GM19463 (cell line): Measurements from ENCODE around the gene SEC24C.
"Not testable (repeated sequence)": the region's sequence is repeated elsewhere in the genome, so short reads cannot be mapped to it uniquely, and the experiment has no call there.

Source experiments
- ATAC-seq: cut with Tn5 transposase; IDR thresholded peaks from one replicate; pipeline ENCODE4 v1.9.1; 2021; ENCODE audit warnings: mild to moderate bottlenecking, moderate library complexity; ENCODE audit not compliant: unreplicated experiment

Gene SEC24C

DNA sequence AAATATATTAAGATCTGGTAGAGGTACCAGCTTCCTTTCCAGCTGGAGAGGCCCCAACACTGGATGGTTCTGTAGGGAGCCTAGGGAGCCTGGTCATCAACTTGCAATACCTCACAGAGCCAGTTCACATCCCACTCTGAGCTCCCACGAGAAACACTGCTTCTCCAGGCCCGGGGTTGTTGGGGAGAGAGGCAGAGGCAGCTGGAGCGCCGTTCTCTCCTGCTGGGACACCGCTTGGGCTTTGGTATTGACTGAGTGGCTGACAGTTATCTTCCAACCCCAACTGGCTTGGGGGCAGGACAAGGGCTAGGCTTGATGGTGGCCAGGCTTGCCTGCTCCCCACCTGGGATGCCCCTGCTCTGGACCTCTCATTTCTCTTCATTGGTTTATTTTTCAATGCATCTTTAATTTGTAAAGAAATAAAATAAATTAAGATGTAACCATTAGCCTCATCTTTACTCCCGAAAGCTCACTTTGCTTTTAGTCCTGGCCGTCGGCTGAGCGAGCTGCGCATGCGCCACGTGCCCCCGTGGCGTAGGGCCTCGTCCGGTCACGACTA, 27.6 kb downstream of the SEC24C start:
- peak; percentile 31 for ATAC-seq

DNA sequence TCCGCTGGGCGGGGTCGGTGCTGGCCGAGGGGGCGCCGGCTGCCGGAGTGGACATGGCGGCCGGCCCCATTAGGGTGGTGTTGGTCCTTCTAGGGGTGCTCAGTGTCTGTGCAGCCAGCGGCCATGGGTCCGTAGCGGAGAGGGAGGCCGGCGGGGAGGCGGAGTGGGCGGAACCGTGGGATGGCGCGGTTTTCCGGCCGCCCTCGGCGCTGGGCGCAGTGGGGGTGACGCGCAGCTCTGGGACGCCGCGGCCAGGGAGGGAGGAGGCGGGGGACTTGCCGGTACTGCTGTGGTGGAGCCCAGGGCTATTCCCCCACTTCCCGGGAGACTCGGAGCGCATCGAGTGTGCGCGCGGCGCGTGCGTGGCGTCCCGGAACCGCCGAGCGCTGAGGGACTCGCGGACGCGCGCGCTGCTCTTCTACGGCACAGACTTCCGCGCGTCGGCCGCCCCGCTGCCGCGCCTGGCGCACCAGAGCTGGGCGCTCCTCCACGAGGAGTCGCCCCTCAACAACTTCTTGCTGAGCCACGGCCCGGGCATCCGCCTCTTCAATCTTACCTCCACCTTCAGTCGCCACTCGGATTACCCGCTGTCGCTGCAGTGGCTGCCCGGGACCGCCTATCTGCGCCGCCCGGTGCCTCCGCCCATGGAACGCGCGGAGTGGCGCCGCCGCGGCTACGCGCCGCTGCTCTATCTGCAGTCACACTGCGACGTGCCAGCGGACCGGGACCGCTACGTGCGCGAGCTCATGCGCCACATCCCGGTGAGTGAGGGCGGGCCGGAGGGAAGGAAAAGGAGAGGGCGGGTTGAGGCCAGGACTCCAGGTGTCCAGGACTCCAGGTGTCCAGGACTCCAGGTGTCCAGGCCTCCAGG, 28.3 kb downstream of the SEC24C start:
- peak; percentile 70 for ATAC-seq

- ATAC-seq, result no peak
These were observed 29.1 kb downstream of the SEC24C start for GRCh38 chr10:73773152-73773879.

DNA sequence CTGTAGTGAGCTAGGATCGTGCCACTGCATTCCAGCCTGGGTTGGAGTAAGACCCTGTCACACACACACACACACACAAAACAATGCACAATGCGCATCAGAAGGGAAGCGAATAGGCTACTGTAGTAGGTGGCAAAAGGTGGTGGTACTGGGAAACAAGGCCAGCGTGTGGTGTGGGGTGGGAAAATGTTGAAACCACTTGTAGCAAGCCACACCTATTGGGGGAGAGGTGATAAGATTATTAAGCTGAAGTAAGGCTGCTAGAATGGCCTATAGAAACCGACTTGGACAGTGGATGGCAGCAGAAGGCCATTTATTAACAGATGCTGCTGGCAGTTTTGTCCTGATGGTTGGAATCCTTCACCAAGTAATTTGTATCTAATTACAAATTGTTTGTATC, 30.5 kb downstream of the SEC24C start:
- no peak for ATAC-seq

DNA sequence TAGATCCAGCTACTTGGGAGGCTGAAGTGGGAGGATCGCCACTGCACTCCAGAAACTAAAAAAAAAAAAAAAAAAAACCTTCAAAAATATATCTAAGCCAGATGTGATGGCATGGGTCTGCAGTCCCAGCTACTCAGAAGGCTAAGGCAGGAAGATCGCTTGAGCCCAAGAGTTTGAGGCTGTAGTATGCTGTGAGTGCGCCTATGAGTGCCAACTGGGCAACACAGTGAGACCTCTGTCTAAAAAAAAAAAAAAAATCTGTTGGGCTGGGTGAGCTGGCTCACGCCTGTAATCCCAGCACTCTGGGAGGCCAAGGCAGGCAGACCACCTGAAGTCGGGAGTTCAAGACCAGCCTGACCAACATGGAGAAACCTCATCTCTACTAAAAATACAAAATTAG, 34.8 kb downstream of the SEC24C start:
- no peak for ATAC-seq

DNA sequence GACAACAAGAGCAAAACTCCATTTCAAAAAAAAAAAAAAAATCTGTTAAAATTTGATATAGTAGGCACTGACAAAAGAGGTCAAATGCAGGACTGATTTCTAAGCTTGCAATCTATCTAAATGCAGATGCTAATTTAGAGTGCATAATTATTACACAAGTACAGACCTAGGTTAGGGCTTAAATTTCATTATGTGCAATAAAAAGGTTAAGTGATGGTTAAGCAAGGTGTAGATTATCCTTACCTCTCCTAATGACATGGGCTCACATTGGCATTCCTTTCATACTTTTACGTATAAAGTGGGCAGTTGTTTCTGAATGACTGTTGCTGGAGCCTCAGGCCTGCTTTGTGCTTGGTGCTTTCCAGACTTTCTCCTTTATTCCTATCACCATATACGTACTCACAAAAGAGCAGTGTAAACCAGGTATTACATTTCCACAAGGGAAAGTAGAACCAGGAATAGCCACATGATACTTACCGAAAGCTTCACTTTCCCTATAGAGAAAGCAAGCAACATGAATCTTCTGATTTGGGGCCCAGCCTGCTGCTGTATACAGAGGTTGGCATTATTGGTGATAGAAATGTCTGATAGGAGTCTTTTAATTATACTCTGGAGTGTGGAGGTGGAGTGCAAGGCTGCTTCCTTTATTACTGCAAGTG, 35.5 kb downstream of the SEC24C start:
- ATAC-seq, result no peak

DNA sequence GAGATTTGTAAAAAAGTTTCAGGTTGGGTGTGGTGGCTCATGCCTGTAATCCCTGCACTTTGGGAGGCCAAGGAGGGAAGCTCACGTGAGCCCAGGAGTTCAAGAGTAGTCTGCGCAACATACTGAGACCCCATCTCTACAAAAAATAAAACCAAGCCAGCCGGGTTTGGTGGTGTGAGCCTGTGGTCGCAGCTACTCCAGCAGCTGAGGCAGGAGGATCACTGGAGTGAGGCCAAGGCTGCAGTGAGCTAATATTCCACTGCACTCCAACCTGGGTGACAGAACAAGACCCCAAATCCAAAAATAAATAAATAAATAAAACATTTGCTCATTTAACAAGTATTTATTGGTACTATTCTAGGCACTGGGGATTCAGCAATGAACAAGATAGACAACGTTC, 36.1 kb downstream of the SEC24C start:
- ATAC-seq, result no peak

GRCh38 chr10:73780966-73781365, 36.8 kb downstream of the SEC24C start:
- ATAC-seq, result no peak

GRCh38 chr10:73781548-73781878, 37.3 kb downstream of the SEC24C start:
- ATAC-seq, result no peak

DNA sequence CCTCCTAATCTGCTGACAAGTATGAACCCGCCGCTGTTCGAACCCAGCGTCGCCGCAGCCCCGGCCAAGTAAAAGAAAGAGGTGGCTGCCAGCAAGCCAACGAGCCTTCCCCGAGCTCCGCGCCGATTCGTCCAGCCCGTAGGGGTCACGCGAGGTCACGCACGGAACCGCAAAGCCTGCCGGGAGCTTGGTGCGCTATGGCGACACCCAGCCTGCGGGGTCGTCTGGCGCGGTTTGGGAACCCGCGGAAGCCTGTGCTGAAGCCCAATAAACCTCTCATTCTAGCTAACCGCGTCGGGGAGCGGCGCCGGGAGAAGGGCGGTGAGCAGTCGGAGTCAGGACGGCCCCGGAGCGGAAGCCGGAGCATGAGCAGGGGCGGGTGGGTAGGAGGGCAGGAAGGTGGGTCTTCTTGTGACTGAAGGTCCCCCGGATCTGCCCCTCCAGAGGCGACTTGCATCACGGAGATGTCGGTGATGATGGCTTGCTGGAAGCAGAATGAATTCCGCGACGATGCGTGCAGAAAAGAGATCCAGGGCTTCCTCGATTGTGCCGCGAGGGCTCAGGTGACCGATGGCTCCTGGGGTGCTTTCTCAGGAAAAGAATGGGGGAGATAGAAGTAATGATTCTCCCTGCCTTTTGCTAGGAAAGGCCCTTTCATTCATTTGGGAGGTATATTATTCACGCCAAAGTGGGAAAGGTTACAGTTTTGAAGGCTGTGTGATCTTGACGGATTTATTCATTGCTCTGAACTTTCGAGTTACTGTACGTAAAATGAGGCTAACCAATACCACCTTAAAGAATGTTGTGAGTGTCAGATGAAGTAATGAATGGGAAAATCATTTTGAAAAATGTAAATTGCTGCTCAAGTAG, 37.9 kb downstream of the SEC24C start, which contains the start of gene CHCHD1:
Gene CHCHD1 (plus strand): TSS at position 170 of the 870 bp plus-strand sequence. CDS start 28 bp downstream, at position 198.
- peak; percentile 57 for ATAC-seq

DNA sequence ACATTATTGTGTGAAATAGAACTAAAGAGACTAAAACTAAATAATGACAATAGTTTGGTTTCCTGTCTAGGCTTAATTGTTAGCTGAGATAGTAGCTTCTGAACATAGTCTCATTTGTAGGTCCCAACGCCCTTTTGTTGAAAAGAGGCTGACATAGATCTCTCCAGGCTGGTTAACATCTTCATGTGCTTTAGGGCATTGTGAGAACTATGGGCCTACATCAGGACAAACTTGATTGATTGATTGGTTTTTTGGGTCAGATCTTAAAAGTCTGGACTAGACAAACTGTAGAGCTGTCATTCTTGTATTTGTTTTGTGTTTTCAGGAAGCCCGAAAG, 38.5 kb downstream of the SEC24C start:
- ATAC-seq, result no peak

GRCh38 chr10:73785211-73785720, 41.1 kb downstream of the SEC24C start, which contains the start of gene ZSWIM8:
TSS of gene ZSWIM8 (plus strand) at chr10:73785606. CDS start at chr10:73785879, 273 bp downstream.
- peak; percentile 75 for ATAC-seq

DNA sequence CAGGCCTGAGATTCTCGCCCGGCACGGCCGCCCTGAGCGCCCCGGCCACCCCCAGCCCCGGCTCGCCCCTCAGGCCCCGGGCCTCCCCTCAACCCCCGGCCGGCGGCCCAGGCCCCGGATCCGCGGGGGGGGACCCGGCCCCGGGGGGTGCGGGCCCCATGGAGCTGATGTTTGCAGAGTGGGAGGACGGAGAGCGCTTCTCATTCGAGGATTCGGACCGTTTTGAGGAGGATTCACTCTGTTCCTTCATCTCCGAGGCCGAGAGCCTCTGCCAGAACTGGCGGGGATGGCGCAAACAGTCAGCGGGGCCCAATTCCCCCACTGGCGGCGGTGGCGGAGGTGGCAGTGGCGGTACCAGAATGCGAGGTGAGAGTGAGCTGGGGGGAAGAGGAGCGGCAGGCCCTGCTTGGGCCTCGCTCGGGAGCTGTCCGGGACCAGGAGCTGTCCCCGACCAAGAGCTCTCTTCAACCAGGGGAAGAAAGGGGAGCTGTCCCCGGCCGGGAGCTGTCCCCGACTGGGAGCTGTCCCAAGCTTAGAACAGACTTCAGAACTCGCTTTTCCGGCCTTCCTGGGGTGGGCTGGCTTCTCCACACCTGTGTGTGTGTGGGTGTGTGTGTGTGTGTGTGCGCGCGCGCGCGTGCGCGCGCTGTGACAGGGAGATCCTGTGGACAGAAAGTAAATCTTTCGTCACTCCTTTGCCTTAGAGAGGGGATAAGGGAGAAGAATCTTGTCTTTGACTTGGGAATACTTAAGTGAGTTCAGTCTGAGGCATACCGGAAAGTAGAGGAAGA, 41.7 kb downstream of the SEC24C start:
- no peak for ATAC-seq

DNA sequence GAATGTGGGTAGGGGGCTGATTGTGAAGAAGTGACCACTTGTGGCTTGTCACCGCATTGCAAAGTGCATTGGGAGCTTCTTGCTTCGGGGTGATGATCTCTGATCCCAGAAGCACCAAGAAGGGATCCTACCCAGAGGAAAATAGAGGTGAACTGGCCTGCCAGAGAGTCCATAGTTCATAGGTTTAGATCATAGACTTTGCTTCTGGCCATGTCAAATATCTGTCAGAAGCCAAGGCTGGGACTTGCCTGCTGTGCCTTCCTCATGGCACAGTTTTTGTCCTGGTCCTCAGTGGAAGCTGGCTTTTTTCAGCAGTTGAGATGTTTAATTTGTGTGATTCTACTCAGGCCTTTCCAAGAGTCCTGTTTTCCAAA, 42.3 kb downstream of the SEC24C start:
- ATAC-seq, result no peak

DNA sequence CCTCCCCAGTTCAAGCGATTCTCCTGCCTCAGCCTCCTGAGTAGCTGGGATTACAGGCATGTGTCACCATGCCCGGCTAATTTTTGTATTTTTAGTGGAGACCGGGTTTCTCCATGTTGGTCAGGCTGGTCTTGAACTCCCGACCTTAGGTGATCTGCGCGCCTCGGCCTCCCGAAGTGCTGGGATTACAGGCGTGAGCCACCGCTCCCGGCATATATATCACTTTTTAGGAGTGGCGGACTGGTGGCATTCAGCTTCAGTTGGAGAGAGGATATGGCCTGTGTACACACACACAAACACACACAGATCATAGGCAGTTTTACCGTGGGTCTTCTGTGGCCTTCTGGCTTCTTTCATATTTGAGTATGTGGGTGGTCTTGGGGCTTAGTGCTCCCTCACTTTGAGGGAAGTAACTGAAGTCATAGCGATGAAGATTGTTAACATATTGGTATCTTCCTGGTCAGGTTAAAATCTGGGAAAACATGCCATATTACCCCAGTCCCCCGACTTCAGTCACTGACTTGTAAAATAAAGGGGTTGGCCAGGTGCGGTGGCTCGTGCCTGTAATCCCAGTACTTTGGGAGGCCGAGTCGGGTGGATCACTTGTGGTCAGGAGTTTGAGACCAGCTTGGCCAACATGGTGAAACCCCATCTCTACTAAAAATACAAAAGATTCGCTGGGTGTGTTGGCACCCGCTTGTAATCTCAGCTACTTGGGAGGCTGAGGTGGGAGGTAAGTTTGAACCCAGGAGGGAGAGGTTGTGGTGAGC, 43.0 kb downstream of the SEC24C start:
- not testable (repeated sequence) for ATAC-seq

- ATAC-seq, result no peak
These were observed 44.9 kb downstream of the SEC24C start for GRCh38 chr10:73788864-73789658.

- no peak for ATAC-seq
These were observed 45.5 kb downstream of the SEC24C start for GRCh38 chr10:73789659-73790055.
